HG02763 (cell line): ENCODE data around the gene SPPL2C.

Experiments used
- ATAC-seq: cut with Tn5 transposase; IDR thresholded peaks from one replicate; pipeline ENCODE4 v1.9.1; 2021; ENCODE audit warnings: mild to moderate bottlenecking, moderate library complexity; ENCODE audit not compliant: unreplicated experiment

Gene SPPL2C

GRCh38 chr17:45828582-45829133 is 16.0 kb upstream of the SPPL2C start:
- no peak for ATAC-seq

GRCh38 chr17:45833920-45834319 is 10.8 kb upstream of the SPPL2C start:
- ATAC-seq: no peak

GRCh38 chr17:45834471-45835396 is 9.9 kb upstream of the SPPL2C start:
- no peak for ATAC-seq

GRCh38 chr17:45835481-45835880 is 9.2 kb upstream of the SPPL2C start:
- no peak for ATAC-seq

- ATAC-seq: no peak
Observed at GRCh38 chr17:45836047-45837044, 8.3 kb upstream of the SPPL2C start.

GRCh38 chr17:45837187-45837586 is 7.5 kb upstream of the SPPL2C start:
- ATAC-seq: no peak

- ATAC-seq: no peak
Observed at GRCh38 chr17:45837603-45838002, 7.1 kb upstream of the SPPL2C start.

- no peak for ATAC-seq
Observed at GRCh38 chr17:45838751-45839295, 5.9 kb upstream of the SPPL2C start.

- no peak for ATAC-seq
Observed at GRCh38 chr17:45839442-45839841, 5.2 kb upstream of the SPPL2C start.

- no peak for ATAC-seq
Observed at GRCh38 chr17:45841186-45841585, 3.5 kb upstream of the SPPL2C start.

GRCh38 chr17:45841883-45842525 is 2.7 kb upstream of the SPPL2C start:
- no peak for ATAC-seq

- ATAC-seq: no peak
Observed at GRCh38 chr17:45843722-45844121, 959 bp upstream of the SPPL2C start.

- ATAC-seq: no peak
Observed at GRCh38 chr17:45845376-45846185, 900 bp downstream of the SPPL2C start.

GRCh38 chr17:45846223-45846622 is 1.5 kb downstream of the SPPL2C start:
- no peak for ATAC-seq

GRCh38 chr17:45846646-45847045 is 2.0 kb downstream of the SPPL2C start:
- ATAC-seq: no peak

GRCh38 chr17:45847101-45847500 is 2.4 kb downstream of the SPPL2C start:
- no peak for ATAC-seq

- no peak for ATAC-seq
Observed at GRCh38 chr17:45847747-45848146, 3.1 kb downstream of the SPPL2C start.

- ATAC-seq: no peak
Observed at GRCh38 chr17:45848405-45848804, 3.7 kb downstream of the SPPL2C start.

- ATAC-seq: no peak
Observed at GRCh38 chr17:45848868-45849535, 4.3 kb downstream of the SPPL2C start.
